Measurements from ENCODE around the gene GLT8D1. TPM values are rescaled to one million over a fixed set of nuclear protein-coding genes. Genes with fewer than 3 reads are reported as not detected.
A peak's percentile ranks its signal among the peaks of the same experiment; 100 is the strongest.

Gene GLT8D1
- total and polyA plus RNA-seq, 2 of the 13 experiments (the other 11 are each of a cell fraction or from before 2014, with no cell fraction given): 110 to 121 TPM

- TF ChIP-seq ZNF710 (CRISPR knock-in tag; IDR thresholded peaks at IDR 0.05; ENCODE audit: borderline replicate concordance): peak; percentile 77
- peak; percentile 88 for TF ChIP-seq MEF2D (CRISPR knock-in tag; IDR thresholded peaks at IDR 0.05)
- TF ChIP-seq ZNF781 (CRISPR knock-in tag; IDR thresholded peaks at IDR 0.05; ENCODE audit: borderline replicate concordance, not compliant biosample characterization): peak; percentile 95
- TF ChIP-seq CSRNP1 (CRISPR knock-in tag; IDR thresholded peaks at IDR 0.05): peak; percentile 95; the same call in 1 of the 2 replicates
- no peak for TF ChIP-seq ZBTB44 (CRISPR knock-in tag; IDR thresholded peaks at IDR 0.05)
- TF ChIP-seq ZNF883 (CRISPR knock-in tag; IDR thresholded peaks at IDR 0.05; ENCODE audit: not compliant biosample characterization): peak; percentile 70
- no peak for TF ChIP-seq ZBTB46 (CRISPR knock-in tag; IDR thresholded peaks at IDR 0.05; ENCODE audit: borderline replicate concordance)
- peak; percentile 49; the same call in 1 of the 2 replicates for TF ChIP-seq ZNF274 (CRISPR knock-in tag; IDR thresholded peaks at IDR 0.05)
- TF ChIP-seq GMEB1 (CRISPR knock-in tag; IDR thresholded peaks at IDR 0.05; ENCODE audit: borderline replicate concordance): peak; percentile 100
- no peak for TF ChIP-seq ZFP62 (CRISPR knock-in tag; IDR thresholded peaks at IDR 0.05)
- peak; percentile 96 for TF ChIP-seq ZNF619 (CRISPR knock-in tag; IDR thresholded peaks at IDR 0.05)
- TF ChIP-seq EED (CRISPR knock-in tag; IDR thresholded peaks at IDR 0.05): 0 out of 2 replicates have a peak, but pooled peaks have one; percentile 31
- TF ChIP-seq MAZ (IDR thresholded peaks at IDR 0.05; ENCODE audit: borderline replicate concordance, low read depth, low read length): no peak
- peak; percentile 90 for TF ChIP-seq MAZ (CRISPR knock-in tag; IDR thresholded peaks at IDR 0.05; ENCODE audit: low read depth)
- TF ChIP-seq GLI4 (CRISPR knock-in tag; IDR thresholded peaks at IDR 0.05; ENCODE audit: borderline replicate concordance): peak; percentile 58; the same call in 1 of the 2 replicates
- TF ChIP-seq RARG (CRISPR knock-in tag; IDR thresholded peaks at IDR 0.05; ENCODE audit: low read depth): no peak
- no peak for TF ChIP-seq ZNF670 (CRISPR knock-in tag; IDR thresholded peaks at IDR 0.05; ENCODE audit: borderline replicate concordance)
- no peak for TF ChIP-seq ZNF260 (CRISPR knock-in tag; IDR thresholded peaks at IDR 0.05; ENCODE audit: borderline replicate concordance, low read depth)
These were observed 19.6 kb downstream of the GLT8D1 start, which contains the start of the genes GNL3 and PBRM1 (continued) for GRCh38 chr3:52685709-52686691.

Data from HepG2 (cell line).